Activated CD4-positive, alpha-beta T cell treated with anti-CD3 and anti-CD28 coated beads, Interleukin-2, amount 10 ng/mL, durations not matched to agents 7 days and 5 days (primary cell): ENCODE results near the gene LRRC3B. TPM values are rescaled to one million over a fixed set of nuclear protein-coding genes. Genes with fewer than 3 reads are reported as not detected.
A peak's percentile ranks its signal among the peaks of the same experiment; 100 is the strongest.

Experiments
- CTCF ChIA-PET: fragments of 350-600 bp; sonication (Branson Sonifier 250); formaldehyde crosslinking; loops from one replicate; lab custom pipeline; 2021; ENCODE audit warnings: antibody characterized with exemption; lab: Charles Lee
- POLR2A ChIA-PET: fragments of 350-600 bp; sonication (Branson Sonifier 250); formaldehyde crosslinking; loops from one replicate; lab custom pipeline; 2021; ENCODE audit warnings: antibody characterized with exemption; lab: Charles Lee
- DNase-seq: peaks from one replicate; pipeline ENCODE4 v3.0.0-alpha.2; 2020
- H3K27ac Mint-ChIP-seq: one replicate; pipeline ENCODE4 v1.8.0; 2021; ENCODE audit warnings: mild to moderate bottlenecking, moderate library complexity, mixed read lengths
- H3K27me3 Mint-ChIP-seq: one replicate; pipeline ENCODE4 v1.8.0; 2021; ENCODE audit warnings: mixed read lengths
- H3K36me3 Mint-ChIP-seq: one replicate; pipeline ENCODE4 v1.8.0; 2021; ENCODE audit warnings: low read depth, mixed read lengths
- H3K4me1 Mint-ChIP-seq: one replicate; pipeline ENCODE4 v1.8.0; 2021; ENCODE audit warnings: mixed read lengths
- H3K4me3 Mint-ChIP-seq: one replicate; pipeline ENCODE4 v1.8.0; 2021; ENCODE audit warnings: mild to moderate bottlenecking, moderate library complexity, mixed read lengths
- H3K9me3 Mint-ChIP-seq: one replicate; pipeline ENCODE4 v1.8.0; 2021; ENCODE audit warnings: mixed read lengths
- total RNA-seq, 2 experiments: library from RNA; stranded (reverse); gene quantifications; one replicate each; pipeline ENCODE4 v1.2.3, GENCODE V29; 2021

LRRC3B gene
- total RNA-seq, 2 experiments from 2014 or later, result not detected

DNA sequence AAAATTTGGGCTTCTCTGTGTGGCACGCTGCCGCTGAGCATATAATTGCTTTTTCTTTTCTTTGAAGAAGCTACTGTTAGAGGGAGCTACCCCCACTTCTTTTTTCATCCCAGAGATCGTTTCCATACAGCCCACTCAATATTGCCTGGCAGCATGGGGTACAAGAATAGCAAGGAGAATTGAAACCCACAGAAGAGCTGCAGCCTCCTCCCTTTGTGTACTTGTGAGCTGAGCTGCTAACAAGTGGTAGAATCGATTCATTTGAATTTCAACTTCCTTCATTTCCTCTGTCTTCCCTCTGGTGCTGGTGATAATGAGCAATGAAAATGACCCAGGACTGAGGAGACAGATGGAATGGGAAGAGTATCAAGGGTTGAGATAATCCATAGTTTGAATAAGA lies 64.9 kb downstream of the LRRC3B start:
- H3K9me3 Mint-ChIP-seq, result peaks cover 2% of the 10 kb centered on the region
- POLR2A ChIA-PET, result no interaction called here
- H3K4me1 Mint-ChIP-seq, result no peaks in the 10 kb centered on the region
- CTCF ChIA-PET, result interaction anchor here (0.5 kb wide), 1 partner anchor 339 kb away, joined by 3 read pairs; no protein-coding TSS in a partner anchor
- no peak overlapping the region for H3K4me3 Mint-ChIP-seq
- no peak for DNase-seq
- H3K27ac Mint-ChIP-seq, result no peak overlapping the region
- no peaks in the 10 kb centered on the region for H3K36me3 Mint-ChIP-seq
- H3K27me3 Mint-ChIP-seq, result no peaks in the 10 kb centered on the region

DNA sequence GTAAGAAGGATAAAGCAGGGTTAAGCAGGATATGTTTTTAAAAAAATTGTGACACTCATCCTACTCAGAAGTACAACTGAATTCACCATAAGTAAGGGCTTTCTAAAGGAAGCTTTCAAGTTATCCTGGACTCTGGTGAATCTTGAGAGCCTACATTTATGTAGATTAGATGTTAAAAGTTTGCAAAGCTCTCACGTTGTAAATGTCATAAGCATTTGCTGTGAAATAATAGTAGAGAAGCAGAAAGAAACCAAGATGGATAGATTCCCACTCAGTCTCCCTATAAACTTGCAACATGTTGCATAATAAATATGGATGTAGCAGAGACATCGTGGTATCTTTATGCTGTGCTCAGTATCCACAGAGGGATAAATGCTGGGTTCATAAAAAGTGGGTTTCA lies 77.0 kb downstream of the LRRC3B start:
- Mint-ChIP-seq H3K36me3 (no peaks in the 10 kb centered on the region), H3K27me3 (no peaks in the 10 kb centered on the region), H3K4me3 (no peak overlapping the region), H3K9me3 (no peaks in the 10 kb centered on the region), H3K4me1 (no peaks in the 10 kb centered on the region), H3K27ac (no peak overlapping the region)
- POLR2A ChIA-PET, result no interaction called here
- CTCF ChIA-PET, result no interaction called here
- no peak for DNase-seq

DNA sequence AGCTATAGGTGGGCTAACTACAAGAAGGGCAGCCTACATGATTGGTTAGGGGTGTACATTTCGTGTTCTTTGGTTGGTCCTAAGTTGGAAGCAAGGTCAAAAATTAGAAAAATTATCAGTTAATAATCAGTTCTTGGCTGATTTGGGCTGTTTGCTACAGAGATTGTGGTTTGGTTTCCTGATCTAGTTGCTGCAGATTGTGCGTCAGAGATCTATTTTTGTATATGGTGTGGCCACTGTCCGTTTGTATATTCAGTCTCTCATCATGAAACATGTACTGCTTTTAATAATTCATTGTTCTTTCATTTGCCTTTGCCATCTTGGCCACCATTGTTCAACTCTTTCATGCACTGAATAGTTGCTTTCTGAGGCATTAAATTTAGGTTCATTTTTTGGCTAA lies 80.9 kb downstream of the LRRC3B start:
- ChIA-PET POLR2A (no interaction called here), CTCF (no interaction called here)
- H3K4me3 Mint-ChIP-seq, result no peak overlapping the region
- no peaks in the 10 kb centered on the region for H3K9me3 Mint-ChIP-seq
- H3K27ac Mint-ChIP-seq, result no peak overlapping the region
- no peaks in the 10 kb centered on the region for H3K4me1 Mint-ChIP-seq
- no peaks in the 10 kb centered on the region for H3K27me3 Mint-ChIP-seq
- no peaks in the 10 kb centered on the region for H3K36me3 Mint-ChIP-seq
- DNase-seq, result no peak

DNA sequence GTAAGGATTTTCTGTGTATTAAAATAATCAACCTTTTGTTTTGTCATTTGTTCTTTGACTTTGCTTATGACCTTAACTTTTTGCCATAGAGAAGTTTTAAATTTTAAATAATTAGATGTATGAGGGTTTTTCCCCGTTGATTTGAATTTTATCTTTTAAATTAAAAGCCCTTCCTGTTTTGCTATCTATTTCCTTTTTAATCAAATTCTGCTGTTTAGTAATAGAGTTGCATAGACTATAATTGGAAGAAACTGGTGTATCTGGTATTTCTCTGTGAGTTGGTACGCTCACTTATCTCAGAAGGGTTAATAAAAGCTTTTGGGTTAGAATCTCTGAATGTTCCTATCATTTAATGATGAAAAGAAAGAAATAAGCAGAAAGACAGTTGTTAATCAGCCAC lies 82.2 kb downstream of the LRRC3B start:
- Mint-ChIP-seq H3K9me3 (no peaks in the 10 kb centered on the region), H3K4me1 (no peaks in the 10 kb centered on the region), H3K27ac (no peak overlapping the region), H3K27me3 (no peaks in the 10 kb centered on the region), H3K36me3 (no peaks in the 10 kb centered on the region), H3K4me3 (no peak overlapping the region)
- DNase-seq, result no peak
- CTCF ChIA-PET, result no interaction called here
- POLR2A ChIA-PET, result no interaction called here

DNA sequence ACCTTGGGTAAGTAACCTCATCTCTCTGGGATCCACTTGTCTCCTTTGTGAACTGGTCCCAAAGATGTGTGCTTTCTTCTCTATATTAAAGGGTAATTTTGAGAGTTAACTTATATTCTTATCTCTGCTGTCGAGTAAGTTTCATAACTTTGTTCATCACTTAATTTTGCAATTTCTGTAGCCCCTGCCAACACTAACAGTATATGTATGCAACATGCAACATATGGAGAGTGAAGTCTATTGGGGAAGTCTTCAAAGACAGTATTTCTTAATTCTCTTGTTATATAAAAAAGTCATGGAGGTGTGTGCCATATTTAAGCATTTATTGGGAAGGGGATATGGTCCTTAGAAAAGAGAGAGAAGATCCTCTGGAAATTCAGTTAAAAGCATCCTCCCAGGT lies 85.9 kb downstream of the LRRC3B start:
- POLR2A ChIA-PET, result no interaction called here
- Mint-ChIP-seq H3K27ac (no peak overlapping the region), H3K4me3 (no peak overlapping the region), H3K9me3 (no peaks in the 10 kb centered on the region), H3K27me3 (no peaks in the 10 kb centered on the region), H3K36me3 (no peaks in the 10 kb centered on the region), H3K4me1 (no peaks in the 10 kb centered on the region)
- CTCF ChIA-PET, result no interaction called here
- no peak for DNase-seq

DNA sequence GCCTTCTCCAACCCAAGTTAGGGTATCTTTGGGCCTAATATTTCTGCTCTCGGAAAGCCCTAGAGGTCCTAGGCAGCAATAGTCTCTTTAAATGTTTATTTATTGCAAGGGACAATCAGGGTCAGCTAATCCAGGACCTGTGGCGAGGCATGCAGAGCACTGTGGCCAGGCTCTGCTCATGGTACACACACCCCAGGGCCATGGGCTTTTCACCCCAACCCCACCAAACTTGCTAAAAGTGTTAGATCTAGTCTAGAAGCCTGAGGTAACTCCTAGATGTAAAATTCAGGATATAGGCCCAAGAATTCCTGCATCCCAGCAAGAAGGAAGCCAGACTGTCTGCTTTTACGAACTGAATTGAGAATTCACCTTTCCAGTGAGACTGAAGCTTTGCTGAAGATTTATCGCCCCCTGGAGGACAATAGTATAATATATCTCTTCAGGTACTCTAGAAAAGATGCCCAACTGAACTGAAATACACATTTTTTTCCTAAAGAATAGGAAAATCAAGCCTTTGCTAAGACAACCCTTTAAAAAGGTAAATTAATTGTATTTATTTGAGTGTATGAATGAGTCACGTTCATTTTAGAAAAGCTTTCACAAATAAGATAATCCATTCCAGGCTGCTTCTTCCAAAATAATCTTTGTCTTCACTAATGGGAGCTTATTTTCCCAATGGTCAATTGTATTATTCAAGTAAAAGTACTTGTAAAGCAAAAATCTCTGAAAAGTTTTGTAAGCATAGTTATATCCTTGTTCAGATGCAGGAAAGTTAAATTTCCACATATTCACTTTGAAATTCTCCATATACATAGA lies 89.8 kb downstream of the LRRC3B start:
- H3K27me3 Mint-ChIP-seq, result no peaks in the 10 kb centered on the region
- no peaks in the 10 kb centered on the region for H3K36me3 Mint-ChIP-seq
- peak; percentile 13 for DNase-seq
- CTCF ChIA-PET, result no interaction called here
- POLR2A ChIA-PET, result no interaction called here
- H3K4me1 Mint-ChIP-seq, result no peaks in the 10 kb centered on the region
- H3K4me3 Mint-ChIP-seq, result no peak overlapping the region
- no peak overlapping the region for H3K27ac Mint-ChIP-seq
- no peaks in the 10 kb centered on the region for H3K9me3 Mint-ChIP-seq

DNA sequence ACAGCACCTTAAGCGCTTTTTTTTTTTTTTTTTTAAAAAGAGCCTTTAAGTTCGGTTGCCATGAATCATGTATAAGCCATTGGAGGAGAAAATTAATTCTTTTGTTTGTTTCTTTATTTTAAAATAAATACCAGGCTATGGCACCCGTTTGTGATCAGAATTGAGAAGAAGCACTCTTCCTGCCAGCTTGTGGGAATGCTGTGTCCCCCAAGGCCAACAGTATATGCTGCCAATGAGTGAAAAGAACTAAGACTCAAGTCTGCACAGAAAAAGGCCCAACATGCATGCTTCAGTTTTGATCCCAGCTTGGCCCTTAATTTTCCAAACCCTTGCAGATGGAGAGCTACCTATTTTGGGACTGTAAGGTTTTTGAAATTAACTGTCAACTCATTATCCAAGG lies 90.5 kb downstream of the LRRC3B start:
- no peak for DNase-seq
- Mint-ChIP-seq H3K4me1 (no peaks in the 10 kb centered on the region), H3K4me3 (no peak overlapping the region), H3K27ac (no peak overlapping the region), H3K36me3 (no peaks in the 10 kb centered on the region), H3K27me3 (no peaks in the 10 kb centered on the region), H3K9me3 (no peaks in the 10 kb centered on the region)
- POLR2A ChIA-PET, result no interaction called here
- CTCF ChIA-PET, result no interaction called here

DNA sequence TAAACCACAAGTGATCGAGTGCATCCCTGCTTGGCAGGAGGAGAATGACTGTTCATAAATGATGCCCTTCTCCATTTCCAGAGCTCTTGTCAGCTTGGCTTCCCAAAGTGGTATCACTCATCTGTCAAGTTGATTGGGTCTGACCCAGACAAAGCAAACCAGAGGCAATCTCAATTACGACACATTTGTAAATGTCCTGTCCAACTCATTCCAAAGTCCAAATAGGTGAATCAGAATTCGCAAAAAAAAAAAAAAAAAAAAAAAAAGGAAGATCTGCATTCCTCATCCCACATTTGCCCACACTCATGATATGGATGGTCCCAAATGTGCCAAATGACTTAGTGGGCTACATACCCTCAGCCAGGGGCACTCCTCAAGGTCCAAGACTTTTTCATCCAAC lies 91.9 kb downstream of the LRRC3B start:
- CTCF ChIA-PET, result no interaction called here
- Mint-ChIP-seq H3K27me3 (no peaks in the 10 kb centered on the region), H3K9me3 (no peaks in the 10 kb centered on the region), H3K4me3 (no peak overlapping the region), H3K36me3 (no peaks in the 10 kb centered on the region), H3K4me1 (no peaks in the 10 kb centered on the region), H3K27ac (no peak overlapping the region)
- DNase-seq, result no peak
- POLR2A ChIA-PET, result no interaction called here

DNA sequence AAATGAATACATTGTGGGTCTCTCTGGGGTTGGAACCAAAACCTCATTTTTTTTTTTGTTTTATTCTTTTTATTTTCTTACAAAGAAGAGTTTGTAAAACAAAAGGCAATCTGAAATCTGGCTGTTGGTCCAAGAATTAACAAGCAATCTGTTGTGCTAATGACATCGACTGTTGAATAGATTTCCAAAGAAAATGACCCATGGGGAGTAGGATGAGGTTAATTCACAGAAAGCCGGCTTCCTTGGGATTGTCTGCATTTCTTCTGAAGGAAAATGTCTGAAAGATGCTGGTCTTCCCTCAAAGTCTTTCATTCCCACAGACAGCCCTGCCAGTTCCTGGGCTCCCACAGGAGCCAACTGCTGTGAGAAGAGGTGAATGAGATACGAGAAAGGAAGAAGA lies 92.9 kb downstream of the LRRC3B start:
- H3K27me3 Mint-ChIP-seq, result no peaks in the 10 kb centered on the region
- POLR2A ChIA-PET, result no interaction called here
- no peak for DNase-seq
- H3K4me3 Mint-ChIP-seq, result no peak overlapping the region
- H3K4me1 Mint-ChIP-seq, result no peaks in the 10 kb centered on the region
- no peak overlapping the region for H3K27ac Mint-ChIP-seq
- CTCF ChIA-PET, result no interaction called here
- H3K9me3 Mint-ChIP-seq, result no peaks in the 10 kb centered on the region
- no peaks in the 10 kb centered on the region for H3K36me3 Mint-ChIP-seq

DNA sequence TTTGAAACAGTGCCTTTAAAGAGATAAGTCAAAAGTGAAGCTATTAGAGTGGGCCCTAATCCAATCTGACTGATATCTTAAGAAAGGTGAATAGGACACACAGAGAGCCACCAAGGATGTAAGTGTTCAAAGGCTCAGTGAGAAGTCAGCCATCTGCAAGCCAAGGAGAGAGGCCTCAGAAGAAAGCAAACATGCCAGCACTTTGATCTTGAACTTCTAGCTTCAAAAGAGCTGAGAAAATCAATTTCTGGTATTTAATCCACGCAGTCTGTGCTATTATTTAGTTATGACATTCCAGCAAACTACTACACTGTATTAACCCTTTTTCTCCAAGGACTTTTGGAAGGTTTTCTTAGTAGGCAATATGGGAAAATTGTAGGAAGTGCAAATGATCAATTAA lies 95.7 kb downstream of the LRRC3B start:
- no peak overlapping the region for H3K4me3 Mint-ChIP-seq
- H3K27ac Mint-ChIP-seq, result no peak overlapping the region
- ChIA-PET POLR2A (no interaction called here), CTCF (no interaction called here)
- H3K4me1 Mint-ChIP-seq, result no peaks in the 10 kb centered on the region
- no peaks in the 10 kb centered on the region for H3K27me3 Mint-ChIP-seq
- DNase-seq, result no peak
- H3K9me3 Mint-ChIP-seq, result no peaks in the 10 kb centered on the region
- no peaks in the 10 kb centered on the region for H3K36me3 Mint-ChIP-seq

DNA sequence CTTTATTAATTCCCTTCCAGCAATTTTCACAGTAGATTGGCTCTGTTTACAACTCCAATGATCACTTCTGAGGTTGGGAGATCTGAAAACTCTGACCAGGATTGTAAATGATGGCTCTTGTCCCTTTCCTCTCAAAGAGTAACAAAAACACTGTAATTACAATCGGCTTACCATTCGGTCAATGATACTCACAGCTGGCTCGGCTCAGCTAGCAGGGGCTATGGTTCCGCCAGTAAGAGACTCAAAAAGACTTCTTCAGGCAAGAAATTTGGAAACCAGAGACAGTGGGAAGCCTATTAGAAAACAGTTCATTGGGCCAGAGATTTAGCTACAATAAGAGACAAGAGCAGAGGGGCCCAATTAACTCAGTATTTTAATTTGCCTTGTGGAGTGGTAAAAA lies 96.6 kb downstream of the LRRC3B start:
- Mint-ChIP-seq H3K36me3 (no peaks in the 10 kb centered on the region), H3K27ac (no peak overlapping the region), H3K9me3 (no peaks in the 10 kb centered on the region), H3K4me3 (no peak overlapping the region), H3K27me3 (no peaks in the 10 kb centered on the region), H3K4me1 (no peaks in the 10 kb centered on the region)
- ChIA-PET POLR2A (no interaction called here), CTCF (no interaction called here)
- DNase-seq, result no peak

DNA sequence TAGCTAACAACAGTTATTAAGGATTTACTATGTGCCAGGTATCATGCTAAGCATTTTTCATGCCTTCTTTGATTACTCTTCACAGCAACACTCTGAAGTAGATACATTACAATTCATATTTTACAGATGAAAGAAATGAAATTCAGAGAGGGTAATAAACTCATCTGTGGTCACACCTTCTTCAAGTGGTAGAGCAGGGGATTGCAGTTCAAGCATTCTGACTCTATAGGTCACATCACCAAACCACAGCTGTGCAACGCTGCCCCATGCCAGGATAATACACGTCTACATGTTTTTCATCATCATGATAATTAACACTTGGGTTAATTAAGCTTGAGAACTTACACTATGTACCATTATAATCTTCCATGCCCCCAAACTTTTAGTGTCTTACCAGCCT lies 98.5 kb downstream of the LRRC3B start:
- no peaks in the 10 kb centered on the region for H3K4me1 Mint-ChIP-seq
- CTCF ChIA-PET, result no interaction called here
- H3K27ac Mint-ChIP-seq, result no peak overlapping the region
- DNase-seq, result no peak
- H3K9me3 Mint-ChIP-seq, result no peaks in the 10 kb centered on the region
- H3K27me3 Mint-ChIP-seq, result no peaks in the 10 kb centered on the region
- H3K4me3 Mint-ChIP-seq, result no peak overlapping the region
- no peaks in the 10 kb centered on the region for H3K36me3 Mint-ChIP-seq
- POLR2A ChIA-PET, result no interaction called here

DNA sequence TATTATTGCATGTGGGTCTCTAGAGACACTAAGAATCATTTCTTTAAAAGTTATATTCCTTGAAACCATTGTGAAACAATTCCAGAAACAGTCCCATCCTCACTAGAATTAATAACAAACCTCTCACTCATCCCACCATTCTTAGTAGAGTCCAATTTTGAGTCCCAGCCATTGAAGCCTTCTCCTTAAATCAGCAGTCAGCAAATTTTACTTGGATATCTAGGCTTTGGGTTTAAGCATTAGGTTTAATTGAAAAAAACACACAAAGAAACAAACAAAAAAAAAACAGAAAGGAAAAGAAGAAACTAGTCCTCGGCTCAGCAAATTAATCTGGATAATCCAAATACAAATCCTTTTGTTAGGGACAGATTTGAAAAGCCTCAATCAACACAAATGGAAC lies 109.3 kb downstream of the LRRC3B start:
- ChIA-PET CTCF (no interaction called here), POLR2A (no interaction called here)
- no peak for DNase-seq
- Mint-ChIP-seq H3K4me3 (no peak overlapping the region), H3K9me3 (no peaks in the 10 kb centered on the region), H3K27me3 (no peaks in the 10 kb centered on the region), H3K27ac (no peak overlapping the region), H3K36me3 (no peaks in the 10 kb centered on the region), H3K4me1 (no peaks in the 10 kb centered on the region)

DNA sequence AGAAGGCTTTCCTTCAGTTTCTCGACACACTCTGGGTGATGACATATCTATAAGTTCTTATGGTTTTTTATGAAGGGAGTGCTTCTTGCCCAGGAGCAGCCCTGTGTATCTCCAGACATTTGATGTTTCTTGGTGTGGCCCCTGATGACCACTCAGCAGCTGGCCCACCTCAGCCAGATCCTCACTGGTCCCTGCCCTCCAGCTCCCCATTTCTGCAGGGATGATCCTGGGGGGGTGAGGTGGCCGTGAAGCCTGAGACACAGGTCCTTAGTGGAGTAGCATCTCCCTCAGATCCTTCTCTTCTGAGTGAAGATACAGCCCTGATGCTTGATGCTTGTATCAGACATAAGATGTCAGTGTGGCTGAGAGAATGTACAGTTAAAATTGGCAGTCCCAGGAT lies 127.7 kb downstream of the LRRC3B start:
- CTCF ChIA-PET, result no interaction called here

More for the DNA sequence above, 127.7 kb downstream of the LRRC3B start:
- POLR2A ChIA-PET, result no interaction called here
- Mint-ChIP-seq H3K4me3 (no peak overlapping the region), H3K27ac (no peak overlapping the region), H3K4me1 (no peaks in the 10 kb centered on the region), H3K27me3 (no peaks in the 10 kb centered on the region), H3K9me3 (peaks cover 3% of the 10 kb centered on the region), H3K36me3 (no peaks in the 10 kb centered on the region)
- DNase-seq, result no peak
